ENCODE results near the gene MCAM.

MCAM gene

GRCh38 chr11:119295178-119295577, 21.8 kb downstream of the MCAM start:
- DNase-seq (ENCODE audit: insufficient read length, low spot score) (no peak), FAIRE-seq (no peak)
- TF ChIP-seq CTCF (IDR thresholded peaks at IDR 0.05; ENCODE audit: insufficient read depth, missing control alignments) = peak; percentile 9

GRCh38 chr11:119293461-119293860, 23.5 kb downstream of the MCAM start:
- TF ChIP-seq CTCF (IDR thresholded peaks at IDR 0.05; ENCODE audit: insufficient read depth, missing control alignments) = no peak
- FAIRE-seq = no peak
- no peak for DNase-seq (ENCODE audit: insufficient read length, low spot score)

- FAIRE-seq (no peak), DNase-seq (ENCODE audit: insufficient read length, low spot score) (no peak)
- no peak for TF ChIP-seq CTCF (IDR thresholded peaks at IDR 0.05; ENCODE audit: insufficient read depth, missing control alignments)
These were observed 25.9 kb downstream of the MCAM start for GRCh38 chr11:119290894-119291497.

- no peak for TF ChIP-seq CTCF (IDR thresholded peaks at IDR 0.05; ENCODE audit: insufficient read depth, missing control alignments)
- DNase-seq (ENCODE audit: insufficient read length, low spot score) (no peak), FAIRE-seq (no peak)
These were observed 28.7 kb downstream of the MCAM start for GRCh38 chr11:119288219-119288618.

GRCh38 chr11:119285431-119285830, 31.5 kb downstream of the MCAM start:
- TF ChIP-seq CTCF (IDR thresholded peaks at IDR 0.05; ENCODE audit: insufficient read depth, missing control alignments) = no peak
- DNase-seq (ENCODE audit: insufficient read length, low spot score) = no peak
- no peak for FAIRE-seq

GRCh38 chr11:119284344-119285157, 32.4 kb downstream of the MCAM start:
- peak; percentile 51 for TF ChIP-seq CTCF (IDR thresholded peaks at IDR 0.05; ENCODE audit: insufficient read depth, missing control alignments)
- DNase-seq (ENCODE audit: insufficient read length, low spot score) (no peak), FAIRE-seq (no peak)

GRCh38 chr11:119282495-119282894, 34.4 kb downstream of the MCAM start:
- FAIRE-seq = no peak
- DNase-seq (ENCODE audit: insufficient read length, low spot score) = no peak
- no peak for TF ChIP-seq CTCF (IDR thresholded peaks at IDR 0.05; ENCODE audit: insufficient read depth, missing control alignments)
